Measurements from ENCODE around the gene MCUB. TPM values are rescaled to one million over a fixed set of nuclear protein-coding genes. Genes with fewer than 3 reads are reported as not detected.

MCUB gene
- total RNA-seq, 2 donors from 2014 or later: 1.00 to 5.2 TPM

DNA sequence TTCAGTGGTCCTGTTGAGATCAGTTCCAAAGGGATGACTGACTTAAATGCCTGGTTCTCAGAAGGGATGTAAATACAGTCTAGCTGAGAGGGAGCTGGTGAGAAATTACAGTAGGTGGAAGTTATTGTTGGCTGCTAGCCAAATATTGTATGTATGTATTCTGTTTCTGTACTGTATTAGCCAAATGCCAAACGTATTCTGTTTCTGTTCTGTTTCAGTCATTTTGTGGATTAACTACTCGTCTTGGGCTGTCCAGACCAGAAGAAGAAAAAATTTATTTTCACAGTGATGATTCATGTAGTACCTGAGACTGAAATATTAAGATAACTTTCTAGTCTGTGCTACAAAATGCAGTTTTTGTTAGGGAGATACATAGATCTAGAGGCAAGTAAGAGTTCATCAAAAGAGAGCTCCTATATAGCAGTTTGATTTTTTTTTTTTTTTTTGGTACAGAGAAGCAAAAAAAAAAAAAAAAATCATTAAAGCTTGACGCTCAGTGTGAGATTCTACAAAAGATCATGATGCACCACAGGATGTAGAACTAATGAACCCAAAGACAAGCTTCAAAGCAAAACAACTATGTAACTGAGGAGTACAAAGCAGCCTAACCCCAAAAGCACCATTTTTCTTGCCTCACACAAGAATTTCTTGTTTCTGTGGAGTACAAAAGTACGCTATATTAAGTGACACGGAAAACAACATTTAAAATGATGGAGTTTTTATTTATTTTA lies 88.4 kb downstream of the MCUB start:
- H3K27ac ChIP-seq (ENCODE audit: low read depth, low read length): no peak overlapping the region
- 83 to 87% methylated on average over 1 to 3 of the region's 5 CpGs for WGBS, 2 experiments (ENCODE audit: insufficient coverage in 1 of 2, insufficient read length in 1 of 2)
- TF ChIP-seq, protein P1, sequence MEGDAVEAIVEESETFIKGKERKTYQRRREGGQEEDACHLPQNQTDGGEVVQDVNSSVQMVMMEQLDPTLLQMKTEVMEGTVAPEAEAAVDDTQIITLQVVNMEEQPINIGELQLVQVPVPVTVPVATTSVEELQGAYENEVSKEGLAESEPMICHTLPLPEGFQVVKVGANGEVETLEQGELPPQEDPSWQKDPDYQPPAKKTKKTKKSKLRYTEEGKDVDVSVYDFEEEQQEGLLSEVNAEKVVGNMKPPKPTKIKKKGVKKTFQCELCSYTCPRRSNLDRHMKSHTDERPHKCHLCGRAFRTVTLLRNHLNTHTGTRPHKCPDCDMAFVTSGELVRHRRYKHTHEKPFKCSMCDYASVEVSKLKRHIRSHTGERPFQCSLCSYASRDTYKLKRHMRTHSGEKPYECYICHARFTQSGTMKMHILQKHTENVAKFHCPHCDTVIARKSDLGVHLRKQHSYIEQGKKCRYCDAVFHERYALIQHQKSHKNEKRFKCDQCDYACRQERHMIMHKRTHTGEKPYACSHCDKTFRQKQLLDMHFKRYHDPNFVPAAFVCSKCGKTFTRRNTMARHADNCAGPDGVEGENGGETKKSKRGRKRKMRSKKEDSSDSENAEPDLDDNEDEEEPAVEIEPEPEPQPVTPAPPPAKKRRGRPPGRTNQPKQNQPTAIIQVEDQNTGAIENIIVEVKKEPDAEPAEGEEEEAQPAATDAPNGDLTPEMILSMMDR (conservative IDR thresholded peaks at IDR 0.05): no peak
- no peak overlapping the region for H3K4me3 ChIP-seq (ENCODE audit: low read length)
- DNase-seq: no peak
- H3K36me3 Mint-ChIP-seq (ENCODE audit: low read depth): peaks cover 2% of the 10 kb centered on the region
- peaks cover 5% of the 10 kb centered on the region for H3K9me3 Mint-ChIP-seq
- no peak overlapping the region for H3K9ac ChIP-seq (ENCODE audit: extremely low read depth, low read length, poor library complexity, severe bottlenecking)
- no peak overlapping the region for H3K27ac Mint-ChIP-seq
- H3K36me3 ChIP-seq (ENCODE audit: control insufficient read depth, insufficient read depth, low read length): no peaks in the 10 kb centered on the region
- H3K4me1 Mint-ChIP-seq: no peaks in the 10 kb centered on the region
- no peaks in the 10 kb centered on the region for H3K27me3 ChIP-seq (ENCODE audit: control insufficient read depth, insufficient read depth, low read length, poor library complexity, severe bottlenecking)
- H3K9me3 ChIP-seq (ENCODE audit: control insufficient read depth, low read length): peaks cover 4% of the 10 kb centered on the region
- H3K27me3 Mint-ChIP-seq (ENCODE audit: insufficient read depth): no peaks in the 10 kb centered on the region
- no peak overlapping the region for H3K4me3 Mint-ChIP-seq
- no peaks in the 10 kb centered on the region for H3K4me1 ChIP-seq (ENCODE audit: control insufficient read depth, insufficient read depth, low read length)

DNA sequence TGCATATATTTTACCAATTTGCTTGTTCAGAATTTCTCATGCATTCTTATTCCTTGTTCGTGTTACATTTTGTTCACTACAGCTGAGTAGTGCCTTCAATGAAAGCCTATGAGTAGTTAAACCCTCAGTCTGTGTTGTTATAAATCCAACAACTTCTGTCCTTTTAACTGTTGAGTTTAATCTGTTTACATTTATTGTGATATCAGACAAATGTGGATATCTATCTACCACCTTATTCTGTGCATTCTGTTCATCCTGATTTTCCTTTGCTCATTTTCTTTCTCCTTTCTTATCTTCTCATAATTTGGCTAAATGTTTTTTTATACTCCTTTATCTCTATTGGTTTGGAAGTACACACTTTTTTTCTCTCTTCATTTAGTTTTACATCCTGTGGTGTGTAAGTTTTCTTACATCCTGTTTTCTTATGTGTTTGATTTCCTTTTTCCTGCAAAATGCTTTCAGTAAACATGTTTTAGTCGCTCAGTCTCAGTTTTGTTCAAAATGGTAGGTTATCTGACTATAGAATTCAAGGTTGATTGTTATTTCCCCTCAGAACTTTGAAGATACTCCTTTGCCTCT lies 89.0 kb downstream of the MCUB start:
- no peak overlapping the region for H3K4me3 Mint-ChIP-seq
- no peak overlapping the region for H3K9ac ChIP-seq (ENCODE audit: extremely low read depth, low read length, poor library complexity, severe bottlenecking)
- H3K36me3 Mint-ChIP-seq (ENCODE audit: low read depth): peaks cover 2% of the 10 kb centered on the region
- H3K27me3 ChIP-seq (ENCODE audit: control insufficient read depth, insufficient read depth, low read length, poor library complexity, severe bottlenecking): no peaks in the 10 kb centered on the region
- H3K4me3 ChIP-seq (ENCODE audit: low read length): no peak overlapping the region
- peaks cover 5% of the 10 kb centered on the region for H3K9me3 Mint-ChIP-seq
- H3K27ac Mint-ChIP-seq: no peak overlapping the region
- no peaks in the 10 kb centered on the region for H3K4me1 Mint-ChIP-seq
- no peak for DNase-seq
- H3K9me3 ChIP-seq (ENCODE audit: control insufficient read depth, low read length): peaks cover 4% of the 10 kb centered on the region
- no peaks in the 10 kb centered on the region for H3K27me3 Mint-ChIP-seq (ENCODE audit: insufficient read depth)
- no peaks in the 10 kb centered on the region for H3K4me1 ChIP-seq (ENCODE audit: control insufficient read depth, insufficient read depth, low read length)
- WGBS, 2 experiments (ENCODE audit: insufficient coverage in 1 of 2, insufficient read length in 1 of 2): 89 to 100% methylated on average over 1 to 2 of the region's 2 CpGs
- TF ChIP-seq, protein P1 (conservative IDR thresholded peaks at IDR 0.05): no peak
- H3K36me3 ChIP-seq (ENCODE audit: control insufficient read depth, insufficient read depth, low read length): no peaks in the 10 kb centered on the region
- no peak overlapping the region for H3K27ac ChIP-seq (ENCODE audit: low read depth, low read length)

DNA sequence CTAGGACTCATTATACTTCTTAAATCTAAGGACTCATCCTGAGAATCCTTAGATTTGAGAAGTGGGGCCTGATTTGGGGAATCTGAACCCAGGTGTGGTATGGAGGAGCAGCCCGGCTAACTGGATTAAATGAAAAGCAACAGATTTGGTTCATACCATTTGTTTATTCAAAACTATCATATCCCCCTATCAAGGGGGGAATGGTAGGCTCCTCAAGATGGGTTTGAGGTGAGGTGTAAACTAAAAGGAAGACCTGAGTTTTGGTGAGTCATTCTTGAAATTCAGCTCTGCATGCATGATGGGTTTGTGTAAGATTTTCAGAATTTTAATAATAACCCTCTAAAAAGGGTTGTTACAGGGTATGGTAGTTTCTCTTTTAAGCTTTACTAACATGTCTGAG lies 89.8 kb downstream of the MCUB start:
- TF ChIP-seq, protein P1 (conservative IDR thresholded peaks at IDR 0.05): no peak
- no peak for DNase-seq
- Mint-ChIP-seq H3K27ac (no peak overlapping the region), H3K4me1 (no peaks in the 10 kb centered on the region), H3K4me3 (no peak overlapping the region), H3K27me3 (ENCODE audit: insufficient read depth) (no peaks in the 10 kb centered on the region), H3K9me3 (peaks cover 5% of the 10 kb centered on the region), H3K36me3 (ENCODE audit: low read depth) (peaks cover 2% of the 10 kb centered on the region)
- Histone ChIP-seq H3K4me1 (ENCODE audit: control insufficient read depth, insufficient read depth, low read length) (no peaks in the 10 kb centered on the region), H3K9me3 (ENCODE audit: control insufficient read depth, low read length) (peaks cover 4% of the 10 kb centered on the region), H3K27me3 (ENCODE audit: control insufficient read depth, insufficient read depth, low read length, poor library complexity, severe bottlenecking) (no peaks in the 10 kb centered on the region), H3K36me3 (ENCODE audit: control insufficient read depth, insufficient read depth, low read length) (no peaks in the 10 kb centered on the region), H3K4me3 (ENCODE audit: low read length) (no peak overlapping the region), H3K9ac (ENCODE audit: extremely low read depth, low read length, poor library complexity, severe bottlenecking) (no peak overlapping the region), H3K27ac (ENCODE audit: low read depth, low read length) (no peak overlapping the region)
- WGBS, 2 experiments (ENCODE audit: insufficient coverage in 1 of 2, insufficient read length in 1 of 2): 71% methylated on average over 1 of the region's 1 CpG; no CpG with 5 or more reads in 1 of the 2 experiments

Data from endodermal cell (in vitro differentiated cells).